HEK293 (cell line): ENCODE data around the gene PRPF38A.

ENCODE experiments used
- GFI1B ChIP-seq: fragments of 450-650 bp; formaldehyde crosslinking; IDR thresholded peaks from 2 replicates; pipeline ENCODE4 v1.5.1; 2016; ENCODE audit warnings: missing biosample characterization, missing genetic modification characterization
- IKZF3 ChIP-seq: fragments of 450-650 bp; IDR thresholded peaks from 2 replicates; pipeline ENCODE4 v1.5.0; 2018; ENCODE audit warnings: missing biosample characterization, mild to moderate bottlenecking, missing genetic modification characterization, moderate library complexity
- MYNN ChIP-seq: fragments of 450-650 bp; formaldehyde crosslinking; IDR thresholded peaks from 2 replicates; pipeline ENCODE4 v1.5.1; 2016; ENCODE audit warnings: missing biosample characterization, missing genetic modification characterization, borderline replicate concordance
- SALL2 ChIP-seq: fragments of 450-650 bp; formaldehyde crosslinking; IDR thresholded peaks from 2 replicates; pipeline ENCODE4 v1.5.0; 2017; ENCODE audit warnings: missing biosample characterization, mild to moderate bottlenecking, missing genetic modification characterization, borderline replicate concordance
- SP3 ChIP-seq: fragments of 450-650 bp; formaldehyde crosslinking; IDR thresholded peaks from 2 replicates; pipeline ENCODE4 v1.5.1; 2016; ENCODE audit warnings: missing biosample characterization, missing genetic modification characterization
- WT1 ChIP-seq: fragments of 450-650 bp; formaldehyde crosslinking; IDR thresholded peaks from 2 replicates; pipeline ENCODE4 v1.5.1; 2016; ENCODE audit warnings: missing biosample characterization, missing genetic modification characterization
- ZBTB21 ChIP-seq: fragments of 450-650 bp; formaldehyde crosslinking; IDR thresholded peaks from 2 replicates; pipeline ENCODE4 v1.5.1; 2017; ENCODE audit warnings: missing biosample characterization, missing genetic modification characterization
- ZBTB7A ChIP-seq: fragments of 450-650 bp; formaldehyde crosslinking; IDR thresholded peaks from 2 replicates; pipeline ENCODE4 v1.5.1; 2016; ENCODE audit warnings: low read depth, missing biosample characterization, missing genetic modification characterization
- ZFHX2 ChIP-seq: fragments of 450-650 bp; formaldehyde crosslinking; conservative IDR thresholded peaks from 2 replicates; pipeline ENCODE4 v1.5.1; 2016; ENCODE audit warnings: missing biosample characterization, missing genetic modification characterization
- ZNF138 ChIP-seq: fragments of 450-650 bp; formaldehyde crosslinking; IDR thresholded peaks from 2 replicates; pipeline ENCODE4 v1.5.1; 2016; ENCODE audit warnings: missing biosample characterization, missing genetic modification characterization, borderline replicate concordance
- ZNF140 ChIP-seq: fragments of 450-650 bp; formaldehyde crosslinking; IDR thresholded peaks from 2 replicates; pipeline ENCODE4 v1.5.1; 2016; ENCODE audit warnings: missing biosample characterization, missing genetic modification characterization
- ZNF223 ChIP-seq: fragments of 450-650 bp; formaldehyde crosslinking; IDR thresholded peaks from 2 replicates; pipeline ENCODE4 v1.5.1; 2016; ENCODE audit warnings: missing biosample characterization, missing genetic modification characterization
- ZNF302 ChIP-seq: fragments of 450-650 bp; formaldehyde crosslinking; IDR thresholded peaks from 2 replicates; pipeline ENCODE4 v1.5.1; 2016; ENCODE audit warnings: missing biosample characterization, missing genetic modification characterization, low read depth
- ZNF341 ChIP-seq: fragments of 450-650 bp; formaldehyde crosslinking; IDR thresholded peaks from 2 replicates; pipeline ENCODE4; 2016; ENCODE audit warnings: low read depth, missing biosample characterization, missing genetic modification characterization
- ZNF37A ChIP-seq: fragments of 450-650 bp; IDR thresholded peaks from 2 replicates; pipeline ENCODE4 v1.5.1; 2018; ENCODE audit warnings: missing biosample characterization, missing genetic modification characterization
- ZNF514 ChIP-seq: fragments of 450-650 bp; formaldehyde crosslinking; IDR thresholded peaks from 2 replicates; pipeline ENCODE4 v1.5.1; 2016; ENCODE audit warnings: missing biosample characterization, missing genetic modification characterization
- ZNF544 ChIP-seq: fragments of 450-650 bp; formaldehyde crosslinking; IDR thresholded peaks from 2 replicates; pipeline ENCODE4 v1.5.0; 2017; ENCODE audit warnings: missing biosample characterization, missing genetic modification characterization
- ZNF548 ChIP-seq: fragments of 450-650 bp; formaldehyde crosslinking; IDR thresholded peaks from 2 replicates; pipeline ENCODE4 v1.5.1; 2016; ENCODE audit warnings: missing biosample characterization, missing genetic modification characterization
- ZNF555 ChIP-seq: fragments of 450-650 bp; formaldehyde crosslinking; conservative IDR thresholded peaks from 2 replicates; pipeline ENCODE4 v1.5.1; 2017; ENCODE audit warnings: missing biosample characterization, mild to moderate bottlenecking, missing genetic modification characterization, inconsistent platforms
- ZNF624 ChIP-seq: fragments of 450-650 bp; formaldehyde crosslinking; IDR thresholded peaks from 2 replicates; pipeline ENCODE4 v1.5.1; 2017; ENCODE audit warnings: missing biosample characterization, missing genetic modification characterization
- ZNF639 ChIP-seq: fragments of 450-650 bp; formaldehyde crosslinking; IDR thresholded peaks from 2 replicates; pipeline ENCODE4 v1.5.1; 2016; ENCODE audit warnings: missing biosample characterization, missing genetic modification characterization
- ZNF777 ChIP-seq: fragments of 450-650 bp; formaldehyde crosslinking; IDR thresholded peaks from 2 replicates; pipeline ENCODE4 v1.5.1; 2017; ENCODE audit warnings: missing biosample characterization, missing genetic modification characterization, borderline replicate concordance
- ZNF830 ChIP-seq: fragments of 450-650 bp; IDR thresholded peaks from 2 replicates; pipeline ENCODE4 v1.5.0; 2018; ENCODE audit warnings: missing biosample characterization, missing genetic modification characterization, low read depth, mild to moderate bottlenecking, moderate library complexity
- ZNF837 ChIP-seq: fragments of 450-650 bp; formaldehyde crosslinking; IDR thresholded peaks from 2 replicates; pipeline ENCODE4 v1.5.1; 2016; ENCODE audit warnings: missing biosample characterization, missing genetic modification characterization
- ZNF843 ChIP-seq: fragments of 450-650 bp; formaldehyde crosslinking; IDR thresholded peaks from 2 replicates; pipeline ENCODE4 v1.5.1; 2016; ENCODE audit warnings: missing biosample characterization, missing genetic modification characterization
- ZSCAN18 ChIP-seq: fragments of 450-650 bp; formaldehyde crosslinking; IDR thresholded peaks from 2 replicates; pipeline ENCODE4 v1.5.1; 2016; ENCODE audit warnings: missing biosample characterization, missing genetic modification characterization
- TF ChIP-seq, protein P1 (sequence below): fragments of 450-650 bp; formaldehyde crosslinking; conservative IDR thresholded peaks from 2 replicates; pipeline ENCODE4 v1.5.1; 2016; ENCODE audit warnings: low read depth, missing biosample characterization, missing genetic modification characterization
- TF ChIP-seq, protein P2 (sequence below): fragments of 450-650 bp; formaldehyde crosslinking; IDR thresholded peaks from 2 replicates; pipeline ENCODE4 v1.5.1; 2017; ENCODE audit warnings: missing biosample characterization, missing genetic modification characterization

PRPF38A gene

GRCh38 chr1:52404116-52404974, at the start of gene PRPF38A, which contains the start of gene ORC1 (continued):
- TF ChIP-seq, protein P1, sequence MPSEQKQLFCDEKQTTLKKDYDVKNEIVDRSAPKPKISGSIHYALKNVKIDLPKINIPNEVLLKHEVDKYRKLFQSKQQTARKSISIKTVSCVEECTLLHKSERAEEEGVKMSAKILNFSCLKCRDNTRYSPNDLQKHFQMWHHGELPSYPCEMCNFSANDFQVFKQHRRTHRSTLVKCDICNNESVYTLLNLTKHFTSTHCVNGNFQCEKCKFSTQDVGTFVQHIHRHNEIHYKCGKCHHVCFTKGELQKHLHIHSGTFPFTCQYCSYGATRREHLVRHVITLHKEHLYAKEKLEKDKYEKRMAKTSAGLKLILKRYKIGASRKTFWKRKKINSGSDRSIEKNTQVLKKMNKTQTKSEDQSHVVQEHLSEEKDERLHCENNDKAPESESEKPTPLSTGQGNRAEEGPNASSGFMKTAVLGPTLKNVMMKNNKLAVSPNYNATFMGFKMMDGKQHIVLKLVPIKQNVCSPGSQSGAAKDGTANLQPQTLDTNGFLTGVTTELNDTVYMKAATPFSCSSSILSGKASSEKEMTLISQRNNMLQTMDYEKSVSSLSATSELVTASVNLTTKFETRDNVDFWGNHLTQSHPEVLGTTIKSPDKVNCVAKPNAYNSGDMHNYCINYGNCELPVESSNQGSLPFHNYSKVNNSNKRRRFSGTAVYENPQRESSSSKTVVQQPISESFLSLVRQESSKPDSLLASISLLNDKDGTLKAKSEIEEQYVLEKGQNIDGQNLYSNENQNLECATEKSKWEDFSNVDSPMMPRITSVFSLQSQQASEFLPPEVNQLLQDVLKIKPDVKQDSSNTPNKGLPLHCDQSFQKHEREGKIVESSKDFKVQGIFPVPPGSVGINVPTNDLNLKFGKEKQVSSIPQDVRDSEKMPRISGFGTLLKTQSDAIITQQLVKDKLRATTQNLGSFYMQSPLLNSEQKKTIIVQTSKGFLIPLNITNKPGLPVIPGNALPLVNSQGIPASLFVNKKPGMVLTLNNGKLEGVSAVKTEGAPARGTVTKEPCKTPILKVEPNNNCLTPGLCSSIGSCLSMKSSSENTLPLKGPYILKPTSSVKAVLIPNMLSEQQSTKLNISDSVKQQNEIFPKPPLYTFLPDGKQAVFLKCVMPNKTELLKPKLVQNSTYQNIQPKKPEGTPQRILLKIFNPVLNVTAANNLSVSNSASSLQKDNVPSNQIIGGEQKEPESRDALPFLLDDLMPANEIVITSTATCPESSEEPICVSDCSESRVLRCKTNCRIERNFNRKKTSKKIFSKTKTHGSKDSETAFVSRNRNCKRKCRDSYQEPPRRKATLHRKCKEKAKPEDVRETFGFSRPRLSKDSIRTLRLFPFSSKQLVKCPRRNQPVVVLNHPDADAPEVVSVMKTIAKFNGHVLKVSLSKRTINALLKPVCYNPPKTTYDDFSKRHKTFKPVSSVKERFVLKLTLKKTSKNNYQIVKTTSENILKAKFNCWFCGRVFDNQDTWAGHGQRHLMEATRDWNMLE (tag by site-specific recombination): peak; percentile 61
- TF ChIP-seq ZFHX2 (peak; percentile 65), ZNF837 (tag by site-specific recombination) (no peak), ZNF302 (tag by site-specific recombination) (no peak), ZNF138 (no peak), ZNF37A (tag by site-specific recombination) (no peak), ZBTB21 (tag by site-specific recombination) (peak; percentile 99), ZNF514 (tag by site-specific recombination) (no peak), ZNF544 (no peak), SP3 (tag by site-specific recombination) (peak; percentile 95), ZNF830 (tag by site-specific recombination) (no peak), ZNF777 (tag by site-specific recombination) (no peak), ZNF341 (tag by site-specific recombination) (peak; percentile 68), SALL2 (tag by site-specific recombination) (no peak), ZSCAN18 (no peak), ZNF140 (tag by site-specific recombination) (no peak), MYNN (tag by site-specific recombination) (no peak), ZNF639 (0 out of 2 replicates have a peak, but pooled peaks have one; percentile 11), IKZF3 (tag by site-specific recombination) (no peak), GFI1B (tag by site-specific recombination) (no peak), WT1 (tag by site-specific recombination) (0 out of 2 replicates have a peak, but pooled peaks have one; percentile 32), ZNF223 (no peak), ZBTB7A (tag by site-specific recombination) (no peak), ZNF624 (tag by site-specific recombination) (no peak), ZNF555 (tag by site-specific recombination) (no peak), ZNF548 (no peak), ZNF843 (tag by site-specific recombination) (0 out of 2 replicates have a peak, but pooled peaks have one; percentile 8)
- TF ChIP-seq, protein P2, sequence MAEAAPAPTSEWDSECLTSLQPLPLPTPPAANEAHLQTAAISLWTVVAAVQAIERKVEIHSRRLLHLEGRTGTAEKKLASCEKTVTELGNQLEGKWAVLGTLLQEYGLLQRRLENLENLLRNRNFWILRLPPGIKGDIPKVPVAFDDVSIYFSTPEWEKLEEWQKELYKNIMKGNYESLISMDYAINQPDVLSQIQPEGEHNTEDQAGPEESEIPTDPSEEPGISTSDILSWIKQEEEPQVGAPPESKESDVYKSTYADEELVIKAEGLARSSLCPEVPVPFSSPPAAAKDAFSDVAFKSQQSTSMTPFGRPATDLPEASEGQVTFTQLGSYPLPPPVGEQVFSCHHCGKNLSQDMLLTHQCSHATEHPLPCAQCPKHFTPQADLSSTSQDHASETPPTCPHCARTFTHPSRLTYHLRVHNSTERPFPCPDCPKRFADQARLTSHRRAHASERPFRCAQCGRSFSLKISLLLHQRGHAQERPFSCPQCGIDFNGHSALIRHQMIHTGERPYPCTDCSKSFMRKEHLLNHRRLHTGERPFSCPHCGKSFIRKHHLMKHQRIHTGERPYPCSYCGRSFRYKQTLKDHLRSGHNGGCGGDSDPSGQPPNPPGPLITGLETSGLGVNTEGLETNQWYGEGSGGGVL (tag by site-specific recombination): no peak
